OCI-LY3 (cell line): Measurements from ENCODE around the gene EPHB2.

ENCODE experiments used
- H2AFZ ChIP-seq: fragments of 200-600, 300-600 bp; shearing (Covaris generic); 2 replicates; pipeline ENCODE4 v1.6.0; 2014; ENCODE audit warnings: antibody characterized with exemption, low read depth, low read length
- H3K27ac ChIP-seq: fragments of 200-600, 300-600 bp; sonication (generic); 2 replicates; pipeline ENCODE4 v1.5.1; 2014; ENCODE audit warnings: mild to moderate bottlenecking, low read length, moderate library complexity, mixed read lengths
- H3K27me3 ChIP-seq: fragments of 200-600, 300-600 bp; sonication (generic); 2 replicates; pipeline ENCODE4 v1.6.1; 2014; ENCODE audit warnings: low read depth, low read length, mixed read lengths
- H3K36me3 ChIP-seq: fragments of 200-600, 300-600 bp; sonication (generic); replicated peaks from 2 replicates; pipeline ENCODE3; 2014; ENCODE audit warnings: low read depth, low read length, mixed read lengths
- H3K4me1 ChIP-seq: fragments of 300-600, 200-600 bp; sonication (generic); 2 replicates; pipeline ENCODE4 v1.6.1; 2014; ENCODE audit warnings: low read length, mixed read lengths
- H3K4me2 ChIP-seq: fragments of 200-600, 300-600 bp; sonication (generic); 2 replicates; pipeline ENCODE4 v1.6.1; 2014; ENCODE audit warnings: low read length, mixed read lengths
- H3K4me3 ChIP-seq: fragments of 300-600, 200-600 bp; sonication (generic); 2 replicates; pipeline ENCODE4 v1.5.1; 2014; ENCODE audit warnings: antibody characterized with exemption, mild to moderate bottlenecking, low read length, moderate library complexity
- H3K79me2 ChIP-seq: fragments of 300-600, 200-600 bp; shearing (Covaris generic); 2 replicates; pipeline ENCODE4 v1.6.1; 2014; ENCODE audit warnings: mild to moderate bottlenecking, low read length, mixed read lengths
- H3K9ac ChIP-seq: fragments of 300-600, 200-600 bp; shearing (Covaris generic); 2 replicates; pipeline ENCODE4 v1.6.0; 2014; ENCODE audit warnings: mild to moderate bottlenecking, low read length, moderate library complexity
- H3K9me3 ChIP-seq: fragments of 200-600, 300-600 bp; shearing (Covaris generic); 2 replicates; pipeline ENCODE4 v1.6.1; 2014; ENCODE audit warnings: low read length, mixed read lengths; ENCODE audit not compliant: insufficient read depth
- H4K20me1 ChIP-seq: fragments of 200-600, 300-600 bp; sonication (generic); 2 replicates; pipeline ENCODE4 v1.6.1; 2016; ENCODE audit warnings: low read length, mixed read lengths; ENCODE audit not compliant: insufficient read depth
- EZH2phosphoT487 ChIP-seq: fragments of 200-600 bp; shearing (Covaris generic); IDR thresholded peaks from 2 replicates; pipeline ENCODE4 v1.6.1; 2018; ENCODE audit warnings: antibody characterized with exemption, mixed run types, low read depth
- TF ChIP-seq, protein P1 (sequence below): fragments of 200-600, 300-600 bp; sonication (generic); IDR thresholded peaks from 2 replicates; pipeline ENCODE4 v1.5.1; 2014; ENCODE audit warnings: antibody characterized with exemption, low read length, low read depth

Gene EPHB2

DNA sequence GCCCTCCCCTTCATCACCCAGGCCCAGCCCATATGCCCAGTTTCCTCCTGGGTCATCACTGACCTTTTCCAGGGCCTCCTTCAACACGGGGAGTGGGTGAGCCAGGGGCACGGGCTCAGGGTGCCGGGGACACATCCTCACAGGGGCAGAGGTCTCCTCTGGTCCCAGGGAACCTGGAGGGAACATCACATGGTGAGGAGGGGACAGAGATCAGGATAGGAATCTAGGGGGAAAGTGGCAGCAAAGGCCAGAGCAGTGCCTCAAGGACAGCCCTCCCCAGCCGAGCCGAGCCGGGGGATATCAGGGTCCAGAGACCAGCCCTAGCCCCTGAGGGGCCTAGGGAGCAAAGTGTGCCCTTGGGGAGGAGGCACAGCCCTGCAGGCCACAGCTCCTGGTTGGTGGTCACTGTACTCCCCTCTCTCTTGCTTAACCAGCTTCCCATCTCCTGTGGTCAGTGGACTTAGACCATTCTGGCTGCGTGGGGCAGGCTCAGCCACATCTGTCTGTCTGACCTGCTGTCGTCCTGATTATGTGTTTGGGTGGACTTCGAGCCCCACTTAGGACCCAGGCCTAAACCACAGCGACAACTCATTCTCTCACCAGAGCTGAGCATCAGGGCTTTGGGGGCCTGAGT lies 252.5 kb downstream of the EPHB2 start:
- no peak overlapping the region for H2AFZ ChIP-seq
- H3K4me1 ChIP-seq = peaks cover 7% of the 10 kb centered on the region; the same call in 1 of the 2 replicates
- peaks cover 5% of the 10 kb centered on the region; the same call in 1 of the 2 replicates for H3K27me3 ChIP-seq
- H3K4me3 ChIP-seq = no peak overlapping the region
- TF ChIP-seq, protein P1, sequence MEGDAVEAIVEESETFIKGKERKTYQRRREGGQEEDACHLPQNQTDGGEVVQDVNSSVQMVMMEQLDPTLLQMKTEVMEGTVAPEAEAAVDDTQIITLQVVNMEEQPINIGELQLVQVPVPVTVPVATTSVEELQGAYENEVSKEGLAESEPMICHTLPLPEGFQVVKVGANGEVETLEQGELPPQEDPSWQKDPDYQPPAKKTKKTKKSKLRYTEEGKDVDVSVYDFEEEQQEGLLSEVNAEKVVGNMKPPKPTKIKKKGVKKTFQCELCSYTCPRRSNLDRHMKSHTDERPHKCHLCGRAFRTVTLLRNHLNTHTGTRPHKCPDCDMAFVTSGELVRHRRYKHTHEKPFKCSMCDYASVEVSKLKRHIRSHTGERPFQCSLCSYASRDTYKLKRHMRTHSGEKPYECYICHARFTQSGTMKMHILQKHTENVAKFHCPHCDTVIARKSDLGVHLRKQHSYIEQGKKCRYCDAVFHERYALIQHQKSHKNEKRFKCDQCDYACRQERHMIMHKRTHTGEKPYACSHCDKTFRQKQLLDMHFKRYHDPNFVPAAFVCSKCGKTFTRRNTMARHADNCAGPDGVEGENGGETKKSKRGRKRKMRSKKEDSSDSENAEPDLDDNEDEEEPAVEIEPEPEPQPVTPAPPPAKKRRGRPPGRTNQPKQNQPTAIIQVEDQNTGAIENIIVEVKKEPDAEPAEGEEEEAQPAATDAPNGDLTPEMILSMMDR = no peak
- no peak for TF ChIP-seq EZH2phosphoT487
- H3K9me3 ChIP-seq = no peaks in the 10 kb centered on the region
- no peaks in the 10 kb centered on the region for H4K20me1 ChIP-seq
- no peaks in the 10 kb centered on the region for H3K79me2 ChIP-seq
- H3K9ac ChIP-seq = no peak overlapping the region
- H3K36me3 ChIP-seq = no peaks in the 10 kb centered on the region
- no peak overlapping the region for H3K27ac ChIP-seq
- H3K4me2 ChIP-seq = no peak overlapping the region

DNA sequence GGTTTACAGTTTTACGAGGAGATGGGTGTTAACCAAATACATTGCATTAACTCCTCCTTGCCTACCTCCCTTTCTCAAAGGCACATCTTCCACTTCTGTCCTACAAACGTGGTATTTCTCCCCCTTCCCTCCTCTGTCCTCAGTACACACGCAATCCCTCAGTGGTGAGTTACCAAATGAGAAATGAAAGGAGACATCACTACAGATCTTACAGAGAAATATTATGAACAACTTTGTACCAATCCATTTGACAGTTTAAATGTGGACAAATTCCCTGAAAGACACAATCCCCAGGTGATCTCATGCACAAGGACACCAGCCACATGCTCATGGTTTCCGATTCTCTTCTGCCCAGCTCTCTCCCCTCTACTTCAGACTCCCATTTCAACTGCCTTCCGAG lies 255.7 kb downstream of the EPHB2 start:
- peaks cover 7% of the 10 kb centered on the region; the same call in 1 of the 2 replicates for H3K4me1 ChIP-seq
- H3K36me3 ChIP-seq = no peaks in the 10 kb centered on the region
- H3K4me2 ChIP-seq = no peak overlapping the region
- no peak overlapping the region for H3K9ac ChIP-seq
- TF ChIP-seq EZH2phosphoT487 = no peak
- TF ChIP-seq, protein P1 = no peak
- no peak overlapping the region for H3K4me3 ChIP-seq
- H4K20me1 ChIP-seq = no peaks in the 10 kb centered on the region
- H3K27me3 ChIP-seq = peaks cover 18% of the 10 kb centered on the region; the same call in 1 of the 2 replicates
- H3K27ac ChIP-seq = no peak overlapping the region
- no peaks in the 10 kb centered on the region for H3K9me3 ChIP-seq
- no peaks in the 10 kb centered on the region for H3K79me2 ChIP-seq
- no peak overlapping the region for H2AFZ ChIP-seq

DNA sequence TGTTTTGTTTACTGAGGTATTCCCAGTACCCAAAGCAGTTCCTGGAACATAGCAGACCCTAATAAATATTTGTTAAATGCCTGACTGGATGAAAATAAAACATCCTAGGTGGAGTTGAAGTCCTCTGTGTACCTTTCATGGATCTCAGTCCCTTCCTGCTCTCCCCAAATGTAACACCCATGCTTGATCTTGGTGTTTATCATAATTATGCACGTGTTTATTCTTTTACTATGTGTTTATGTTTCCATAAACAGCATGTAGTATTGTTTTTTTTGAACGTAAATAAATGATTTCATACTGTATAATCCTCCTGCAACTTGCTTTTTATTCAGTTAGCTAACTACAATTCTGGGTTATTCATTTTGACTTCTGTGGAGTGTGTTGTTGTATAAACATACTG lies 257.2 kb downstream of the EPHB2 start:
- Histone ChIP-seq H3K9me3 (no peaks in the 10 kb centered on the region), H4K20me1 (no peaks in the 10 kb centered on the region), H2AFZ (no peak overlapping the region), H3K4me2 (no peak overlapping the region), H3K27ac (no peak overlapping the region), H3K4me1 (peaks cover 10% of the 10 kb centered on the region), H3K36me3 (no peaks in the 10 kb centered on the region), H3K27me3 (peaks cover 18% of the 10 kb centered on the region; the same call in 1 of the 2 replicates), H3K9ac (no peak overlapping the region), H3K79me2 (no peaks in the 10 kb centered on the region), H3K4me3 (no peak overlapping the region)
- no peak for TF ChIP-seq EZH2phosphoT487
- TF ChIP-seq, protein P1 = no peak

DNA sequence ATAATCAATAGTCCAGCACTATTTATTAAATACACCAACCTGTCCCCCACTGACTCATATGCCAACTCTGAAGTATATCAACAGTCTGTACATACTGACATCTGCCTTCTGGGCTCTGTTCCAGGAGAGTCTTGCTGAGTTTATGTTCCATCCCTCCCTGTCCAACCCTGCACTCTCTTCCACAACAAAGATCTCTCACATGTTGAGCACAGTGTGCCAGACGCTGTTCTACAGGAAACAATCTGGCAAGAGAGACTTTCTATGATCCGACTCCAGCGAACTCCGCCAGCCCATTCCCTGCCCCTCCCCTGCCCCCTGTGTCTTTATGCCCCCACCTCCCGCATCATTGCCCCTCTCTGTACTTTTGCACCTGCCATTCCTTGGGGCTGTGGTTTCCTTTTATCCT lies 258.7 kb downstream of the EPHB2 start:
- Histone ChIP-seq H3K36me3 (no peaks in the 10 kb centered on the region), H3K27ac (no peak overlapping the region), H3K4me2 (no peak overlapping the region), H3K9ac (no peak overlapping the region), H3K79me2 (no peaks in the 10 kb centered on the region), H4K20me1 (no peaks in the 10 kb centered on the region), H3K9me3 (no peaks in the 10 kb centered on the region), H3K4me3 (no peak overlapping the region), H2AFZ (no peak overlapping the region), H3K27me3 (peaks cover 18% of the 10 kb centered on the region; the same call in 1 of the 2 replicates), H3K4me1 (peaks cover 7% of the 10 kb centered on the region; the same call in 1 of the 2 replicates)
- TF ChIP-seq EZH2phosphoT487 = no peak
- TF ChIP-seq, protein P1 = no peak
